ENCODE data around the gene NAT8L.
A peak's percentile ranks its signal among the peaks of the same experiment; 100 is the strongest.
"Not testable (repeated sequence)": the region's sequence is repeated elsewhere in the genome, so short reads cannot be mapped to it uniquely, and the experiment has no call there.

NAT8L gene

DNA sequence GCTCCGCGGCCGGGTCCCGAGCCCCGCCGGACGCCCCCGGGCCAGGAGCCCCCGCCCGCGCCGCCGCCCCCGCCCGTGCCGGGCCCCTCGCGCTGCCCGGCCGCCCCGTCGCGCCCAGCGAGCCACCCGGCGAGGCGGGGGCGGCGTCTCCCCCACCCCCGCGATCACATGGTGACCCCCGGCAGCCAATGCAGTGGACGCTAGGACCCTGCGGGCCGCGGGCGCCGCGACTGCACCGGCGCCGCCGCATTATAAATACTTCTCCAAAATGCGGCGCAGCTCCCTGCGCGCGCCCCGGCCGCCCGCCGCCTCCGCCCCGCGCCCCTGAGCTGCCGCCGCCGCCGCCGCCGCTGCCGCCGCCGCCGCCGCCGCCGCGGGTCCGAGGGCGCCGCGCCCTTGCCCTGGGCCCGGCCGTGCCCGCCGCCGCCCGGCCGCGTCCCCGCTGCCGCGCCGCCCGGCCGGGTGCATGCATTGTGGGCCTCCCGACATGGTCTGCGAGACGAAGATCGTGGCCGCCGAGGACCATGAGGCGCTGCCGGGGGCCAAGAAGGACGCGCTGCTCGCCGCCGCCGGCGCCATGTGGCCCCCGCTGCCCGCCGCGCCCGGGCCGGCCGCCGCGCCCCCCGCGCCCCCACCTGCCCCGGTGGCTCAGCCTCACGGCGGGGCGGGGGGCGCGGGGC is at the start of gene NAT8L:
TSS of gene NAT8L (plus strand) at position 282 of the 680 bp plus-strand sequence. CDS start at position 467, 185 bp downstream.
- Mint-ChIP-seq H3K27me3 (peaks cover 50% of the 10 kb centered on the region), H3K9me3 (no peaks in the 10 kb centered on the region), H3K4me3 (peak within 1 kb of the TSS in 1 of 2 donors; percentile 41), H3K4me1 (no peaks in the 10 kb centered on the region), H3K27ac (no peak within 1 kb of the TSS)
- DNase-seq (no peak), ATAC-seq (peak; percentile 59)

- Mint-ChIP-seq H3K4me3 (peak overlapping the region; percentile 89 to 90), H3K4me1 (peaks cover 37% of the 10 kb centered on the region), H3K9me3 (no peaks in the 10 kb centered on the region), H3K27me3 (no peaks in the 10 kb centered on the region), H3K27ac (peak overlapping the region; percentile 68 to 89)
- DNase-seq (peak; percentile 47 to 51), ATAC-seq (peak; percentile 47)
Observed at GRCh38 chr4:2009651-2010233, 49.4 kb upstream of the NAT8L start.

GRCh38 chr4:2011583-2011982 is 47.5 kb upstream of the NAT8L start:
- no peaks in the 10 kb centered on the region for H3K27me3 Mint-ChIP-seq
- H3K9me3 Mint-ChIP-seq = no peaks in the 10 kb centered on the region
- ATAC-seq (no peak), DNase-seq (no peak)
- no peak overlapping the region for H3K4me3 Mint-ChIP-seq
- peaks cover 19% of the 10 kb centered on the region for H3K4me1 Mint-ChIP-seq
- no peak overlapping the region for H3K27ac Mint-ChIP-seq

- Mint-ChIP-seq H3K27ac (peak overlapping the region in 1 of 2 donors; percentile 59), H3K9me3 (no peaks in the 10 kb centered on the region), H3K4me1 (peaks cover 4% of the 10 kb centered on the region), H3K4me3 (no peak overlapping the region), H3K27me3 (peaks cover 17% of the 10 kb centered on the region)
- no peak for DNase-seq
- no peak for ATAC-seq
Observed at GRCh38 chr4:2015008-2015407, 44.1 kb upstream of the NAT8L start.

DNA sequence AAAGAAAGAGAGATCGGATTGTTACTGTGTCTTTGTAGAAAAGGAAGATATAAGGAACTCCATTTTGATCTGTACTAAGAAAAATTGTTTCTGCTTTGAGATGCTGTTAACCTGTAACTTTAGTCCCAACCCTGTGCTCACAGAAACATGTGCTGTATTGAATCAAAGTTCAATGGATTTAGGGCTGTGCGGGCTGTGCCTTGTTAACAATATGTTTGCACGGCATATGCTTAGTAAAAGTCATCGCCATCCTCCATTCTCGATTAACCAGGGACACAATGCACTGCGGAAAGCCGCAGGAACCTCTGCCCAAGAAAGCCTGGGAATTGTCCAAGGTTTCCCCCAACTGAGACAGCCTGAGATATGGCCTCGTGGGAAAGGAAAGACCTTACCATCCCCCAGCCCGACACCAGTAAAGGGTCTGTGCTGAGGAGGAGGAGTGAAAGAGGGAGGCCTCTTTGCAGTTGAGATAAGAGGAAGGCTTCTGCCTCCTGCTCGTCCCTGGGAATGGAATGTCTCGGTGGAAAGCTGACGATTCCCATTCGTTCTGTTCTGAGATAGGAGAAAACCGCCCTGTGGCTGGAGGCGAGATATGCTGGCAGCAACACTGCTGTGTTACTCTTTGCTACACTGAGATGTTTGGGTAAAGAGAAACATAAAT is 37.6 kb upstream of the NAT8L start:
- not testable (repeated sequence) for H3K27ac Mint-ChIP-seq, H3K4me1 Mint-ChIP-seq, DNase-seq, ATAC-seq, H3K4me3 Mint-ChIP-seq, H3K9me3 Mint-ChIP-seq
- peaks cover 59% of the 10 kb centered on the region for H3K27me3 Mint-ChIP-seq

DNA sequence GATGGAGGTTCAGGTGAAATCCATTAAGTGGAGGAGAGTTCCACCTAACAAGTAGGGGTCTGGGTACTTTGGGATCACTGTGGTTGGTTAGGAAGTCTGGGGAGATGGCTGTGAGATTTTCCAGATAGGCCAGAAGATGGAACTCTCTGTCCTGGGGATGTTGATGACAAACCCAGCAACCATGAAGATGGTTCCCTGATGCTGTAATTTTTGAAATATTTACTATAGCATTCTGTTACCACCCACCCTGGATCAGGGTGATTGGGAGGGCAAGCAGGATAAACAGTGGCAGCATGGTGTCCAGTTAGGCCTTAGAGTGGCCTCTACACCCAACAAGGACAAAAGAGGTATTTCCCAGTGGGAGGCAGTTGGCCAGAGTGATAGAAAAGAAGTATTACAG is 34.4 kb upstream of the NAT8L start:
- Mint-ChIP-seq H3K27me3 (peaks cover 59% of the 10 kb centered on the region), H3K27ac (no peak overlapping the region), H3K4me3 (no peak overlapping the region), H3K9me3 (peaks cover 0 to 7% of the 10 kb centered on the region in 2 donors), H3K4me1 (no peaks in the 10 kb centered on the region)
- DNase-seq = no peak
- ATAC-seq = no peak

GRCh38 chr4:2025817-2026216 is 33.3 kb upstream of the NAT8L start:
- ATAC-seq = no peak
- no peak for DNase-seq
- H3K9me3 Mint-ChIP-seq = peaks cover 0 to 7% of the 10 kb centered on the region in 2 donors
- H3K4me3 Mint-ChIP-seq = no peak overlapping the region
- H3K27ac Mint-ChIP-seq = no peak overlapping the region
- H3K4me1 Mint-ChIP-seq = no peaks in the 10 kb centered on the region
- H3K27me3 Mint-ChIP-seq = peaks cover 57% of the 10 kb centered on the region

- peaks cover 51% of the 10 kb centered on the region for H3K27me3 Mint-ChIP-seq
- not testable (repeated sequence) for H3K27ac Mint-ChIP-seq, DNase-seq, ATAC-seq, H3K4me1 Mint-ChIP-seq, H3K9me3 Mint-ChIP-seq, H3K4me3 Mint-ChIP-seq
Observed at GRCh38 chr4:2027120-2027519, 32.0 kb upstream of the NAT8L start.

DNA sequence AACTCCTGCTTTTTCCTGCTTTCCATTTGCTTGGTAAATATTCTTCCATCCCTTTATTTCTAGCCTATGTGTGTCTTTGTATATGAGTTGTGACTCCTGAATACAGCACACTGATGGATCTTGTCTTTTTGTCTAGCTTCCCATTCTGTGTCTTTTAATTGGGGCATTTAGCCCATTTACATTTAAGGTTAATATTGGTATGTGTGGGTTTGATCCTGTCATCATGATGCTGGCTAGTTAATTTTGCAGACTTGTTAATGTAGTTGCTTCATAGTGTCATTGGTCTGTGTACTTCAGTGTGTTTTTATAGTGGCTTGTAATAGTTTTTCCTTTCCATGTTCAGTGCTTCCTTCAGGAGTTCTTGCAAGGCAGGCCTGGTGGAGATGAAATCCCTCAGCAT is 28.0 kb upstream of the NAT8L start:
- H3K9me3 Mint-ChIP-seq, H3K4me3 Mint-ChIP-seq, ATAC-seq, H3K27ac Mint-ChIP-seq, DNase-seq, H3K4me1 Mint-ChIP-seq: not testable (repeated sequence)
- H3K27me3 Mint-ChIP-seq = peaks cover 59% of the 10 kb centered on the region

GRCh38 chr4:2036327-2036726 is 22.8 kb upstream of the NAT8L start:
- no peak overlapping the region for H3K4me3 Mint-ChIP-seq
- H3K4me1 Mint-ChIP-seq = peaks cover 6% of the 10 kb centered on the region
- no peak overlapping the region for H3K27ac Mint-ChIP-seq
- no peak for ATAC-seq
- peaks cover 67% of the 10 kb centered on the region for H3K27me3 Mint-ChIP-seq
- H3K9me3 Mint-ChIP-seq = no peaks in the 10 kb centered on the region
- DNase-seq = no peak

GRCh38 chr4:2036866-2037265 is 22.3 kb upstream of the NAT8L start:
- H3K27ac Mint-ChIP-seq = no peak overlapping the region
- no peak overlapping the region for H3K4me3 Mint-ChIP-seq
- no peak for ATAC-seq
- DNase-seq = no peak
- H3K9me3 Mint-ChIP-seq = no peaks in the 10 kb centered on the region
- peaks cover 10% of the 10 kb centered on the region for H3K4me1 Mint-ChIP-seq
- H3K27me3 Mint-ChIP-seq = peaks cover 70% of the 10 kb centered on the region

GRCh38 chr4:2040391-2041238 is 18.5 kb upstream of the NAT8L start:
- DNase-seq = no peak
- Mint-ChIP-seq H3K9me3 (no peaks in the 10 kb centered on the region), H3K4me3 (peak overlapping the region; percentile 51 to 72), H3K4me1 (peaks cover 11% of the 10 kb centered on the region), H3K27ac (no peak overlapping the region), H3K27me3 (peaks cover 67% of the 10 kb centered on the region)
- no peak for ATAC-seq

- Mint-ChIP-seq H3K9me3 (no peaks in the 10 kb centered on the region), H3K4me1 (peaks cover 11% of the 10 kb centered on the region), H3K27me3 (peaks cover 67% of the 10 kb centered on the region), H3K27ac (peak overlapping the region in 1 of 2 donors; percentile 88), H3K4me3 (peak overlapping the region; percentile 84 to 92)
- peak; percentile 81 for ATAC-seq
- peak; percentile 84 to 87 for DNase-seq
Observed at GRCh38 chr4:2041239-2042130, 17.6 kb upstream of the NAT8L start.

DNA sequence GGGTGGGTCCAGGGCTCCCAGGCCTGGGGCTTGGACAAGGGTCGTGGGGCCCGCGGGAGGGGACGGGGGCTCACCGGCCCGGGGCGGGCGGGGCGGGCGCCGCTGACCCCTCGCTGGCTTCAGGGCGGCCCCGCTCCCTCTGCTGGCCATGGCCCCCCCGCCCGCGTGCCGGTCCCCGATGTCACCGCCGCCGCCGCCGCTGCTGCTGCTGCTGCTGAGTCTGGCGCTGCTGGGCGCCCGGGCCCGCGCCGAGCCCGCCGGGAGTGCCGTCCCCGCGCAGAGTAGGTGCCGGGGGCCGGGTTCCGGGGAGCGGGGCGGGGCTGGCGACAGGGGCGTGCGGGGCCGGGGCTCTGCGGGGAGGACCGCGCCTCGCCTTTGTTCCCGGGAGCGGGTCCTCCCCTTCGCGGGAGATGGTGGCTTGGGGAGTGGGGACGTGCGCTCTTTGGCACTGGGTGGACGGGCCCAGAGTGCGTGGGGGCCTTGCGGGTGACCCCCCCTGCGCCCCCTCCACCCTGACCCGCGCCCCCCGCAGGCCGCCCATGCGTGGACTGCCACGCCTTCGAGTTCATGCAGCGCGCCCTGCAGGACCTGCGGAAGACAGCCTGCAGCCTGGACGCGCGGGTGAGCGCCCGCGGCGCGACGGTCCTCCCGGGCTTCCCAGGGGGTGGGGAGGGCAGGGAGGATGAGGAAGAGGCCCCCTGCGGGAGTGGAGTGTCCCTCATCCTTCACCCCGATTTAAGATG is 16.8 kb upstream of the NAT8L start:
- H3K27ac Mint-ChIP-seq = peak overlapping the region in 1 of 2 donors; percentile 23
- ATAC-seq (peak; percentile 59), DNase-seq (peak in 1 of 2 donors; percentile 49)
- H3K4me3 Mint-ChIP-seq = peak overlapping the region; percentile 79 to 84
- H3K4me1 Mint-ChIP-seq = peaks cover 11% of the 10 kb centered on the region
- no peaks in the 10 kb centered on the region for H3K9me3 Mint-ChIP-seq
- peaks cover 68% of the 10 kb centered on the region for H3K27me3 Mint-ChIP-seq

All from stimulated activated naive CD8-positive, alpha-beta T cell treated with anti-CD3 and anti-CD28 coated beads, Interleukin-15, amount 100 ng/mL, for 72 hours (primary cell).